Caco-2 (cell line): Measurements from ENCODE around the gene IGFL3. TPM values are rescaled to one million over a fixed set of nuclear protein-coding genes. Genes with fewer than 3 reads are reported as not detected.

Experiments used
- BruUV-seq: library from RNA; stranded (reverse); fragments of 400-500 nt; replicated peaks from 2 replicates; lab custom pipeline; 2021; lab: Mats Ljungman, UMichigan
- CTCF ChIA-PET: fragments of 300-600 bp; sonication (Branson Sonifier 250); formaldehyde crosslinking; loops from one replicate; lab custom pipeline; 2022; ENCODE audit warnings: antibody characterized with exemption; lab: Charles Lee
- POLR2A ChIA-PET: fragments of 300-600 bp; sonication (Branson Sonifier 250); formaldehyde crosslinking; loops from one replicate; lab custom pipeline; 2022; ENCODE audit warnings: antibody characterized with exemption; lab: Charles Lee
- DNase-seq, 2 experiments: peaks; one replicate each; pipeline versions ENCODE4 v3.0.0 to v3.0.0-alpha.2; 2020 to 2022
- H3K27me3 ChIP-seq: replicated peaks from 2 replicates; pipeline ENCODE4 v1.6.0; 2011; ENCODE audit warnings: low read length; ENCODE audit not compliant: control insufficient read depth, insufficient read depth
- H3K36me3 ChIP-seq: 2 replicates; pipeline ENCODE4 v1.5.1; 2011; ENCODE audit warnings: low read length; ENCODE audit not compliant: control insufficient read depth, insufficient read depth
- H3K4me1 ChIP-seq: fragments of 250-450 bp; sonication (Bioruptor Pico); 2 replicates; pipeline ENCODE4 v1.5.1; 2020; ENCODE audit warnings: mild to moderate bottlenecking
- H3K4me3 ChIP-seq: 2 replicates; pipeline ENCODE4 v1.5.1; 2011; ENCODE audit warnings: low read depth, mild to moderate bottlenecking, control low read depth, low read length
- H3K9me3 ChIP-seq: fragments of 250-450 bp; sonication (Bioruptor Pico); 2 replicates; pipeline ENCODE4 v1.5.1; 2020; ENCODE audit warnings: mild to moderate bottlenecking, moderate library complexity
- H3K27ac Mint-ChIP-seq: one replicate; pipeline ENCODE4 v1.8.0; 2022; ENCODE audit warnings: mixed read lengths; ENCODE audit not compliant: unreplicated experiment
- H3K27me3 Mint-ChIP-seq: one replicate; pipeline ENCODE4 v1.8.0; 2022; ENCODE audit warnings: mixed read lengths; ENCODE audit not compliant: insufficient read depth, unreplicated experiment
- H3K36me3 Mint-ChIP-seq: one replicate; pipeline ENCODE4 v1.8.0; 2022; ENCODE audit warnings: mild to moderate bottlenecking, mixed read lengths; ENCODE audit not compliant: insufficient read depth, unreplicated experiment
- H3K4me1 Mint-ChIP-seq: one replicate; pipeline ENCODE4 v1.8.0; 2022; ENCODE audit warnings: low read depth, mixed read lengths; ENCODE audit not compliant: unreplicated experiment
- H3K4me3 Mint-ChIP-seq: one replicate; pipeline ENCODE4 v1.8.0; 2022; ENCODE audit warnings: mild to moderate bottlenecking, moderate library complexity, mixed read lengths; ENCODE audit not compliant: unreplicated experiment
- H3K9me3 Mint-ChIP-seq: one replicate; pipeline ENCODE4 v1.8.0; 2022; ENCODE audit warnings: mixed read lengths; ENCODE audit not compliant: unreplicated experiment
- CTCF ChIP-seq, 2 experiments: fragments of 200-600 bp in 1 of 2; IDR thresholded peaks; 1 replicate in 1 of 2; 2 replicates in 1 of 2; pipeline versions ENCODE4 v1.5.1 to v1.8.0; 2011 to 2022; ENCODE audit warnings: antibody characterized with exemption in 1 of 2, control low read depth in 1 of 2, inconsistent platforms in 1 of 2, low read depth in 1 of 2, low read length in 1 of 2, mild to moderate bottlenecking in 1 of 2, moderate library complexity in 1 of 2; ENCODE audit not compliant: insufficient read depth in 1 of 2, severe bottlenecking in 1 of 2, unreplicated experiment in 1 of 2
- intact Hi-C: fragments of 100-400 bp; cut with micrococcal nuclease; formaldehyde crosslinking; loops from one replicate; pipeline ENCODE4 v1.10.0; 2022; ENCODE audit not compliant: unreplicated experiment
- total RNA-seq: library from RNA; stranded (reverse); gene quantifications from 2 replicates; pipeline ENCODE4 v1.2.3, GENCODE V29; 2022

Gene IGFL3
- total RNA-seq, 1 experiment from 2014 or later: not detected

- ChIA-PET POLR2A (interaction anchor here (1.3 kb wide), 1 partner anchor 48 kb away, joined by 4 read pairs; no protein-coding TSS in a partner anchor), CTCF (interaction anchor here (0.6 to 4.7 kb wide), 19 partner anchors 8 to 259 kb away, joined by 3 to 156 read pairs (median 7); partner anchors contain the start of genes IGFL2, IGFL4 and PGLYRP1)
- no peaks in the 10 kb centered on the region for H3K36me3 ChIP-seq
- H3K4me3 Mint-ChIP-seq: peak overlapping the region; percentile 86
- DNase-seq: no peak
- peak; percentile 20 to 47 for TF ChIP-seq CTCF (IDR thresholded peaks at IDR 0.05; ENCODE audit: insufficient read depth in 1 of 2, low read depth in 1 of 2, low read length in 1 of 2, severe bottlenecking in 1 of 2, unreplicated experiment in 1 of 2)
- BruUV-seq: TSS peak; percentile 58
- intact Hi-C loops: no loop called here
- no peaks in the 10 kb centered on the region for H3K27me3 Mint-ChIP-seq
- H3K4me1 Mint-ChIP-seq: peaks cover 22% of the 10 kb centered on the region
- H3K36me3 Mint-ChIP-seq: peaks cover 7% of the 10 kb centered on the region
- peak overlapping the region; percentile 57 for H3K27ac Mint-ChIP-seq
- no peaks in the 10 kb centered on the region for H3K9me3 ChIP-seq
- H3K4me1 ChIP-seq: no peaks in the 10 kb centered on the region; the same call in 1 of the 2 replicates
- no peaks in the 10 kb centered on the region for H3K9me3 Mint-ChIP-seq
- H3K27me3 ChIP-seq: no peaks in the 10 kb centered on the region
- H3K4me3 ChIP-seq: peak overlapping the region; percentile 53
Measured at GRCh38 chr19:46076031-46076880, 48.2 kb downstream of the IGFL3 start.

DNA sequence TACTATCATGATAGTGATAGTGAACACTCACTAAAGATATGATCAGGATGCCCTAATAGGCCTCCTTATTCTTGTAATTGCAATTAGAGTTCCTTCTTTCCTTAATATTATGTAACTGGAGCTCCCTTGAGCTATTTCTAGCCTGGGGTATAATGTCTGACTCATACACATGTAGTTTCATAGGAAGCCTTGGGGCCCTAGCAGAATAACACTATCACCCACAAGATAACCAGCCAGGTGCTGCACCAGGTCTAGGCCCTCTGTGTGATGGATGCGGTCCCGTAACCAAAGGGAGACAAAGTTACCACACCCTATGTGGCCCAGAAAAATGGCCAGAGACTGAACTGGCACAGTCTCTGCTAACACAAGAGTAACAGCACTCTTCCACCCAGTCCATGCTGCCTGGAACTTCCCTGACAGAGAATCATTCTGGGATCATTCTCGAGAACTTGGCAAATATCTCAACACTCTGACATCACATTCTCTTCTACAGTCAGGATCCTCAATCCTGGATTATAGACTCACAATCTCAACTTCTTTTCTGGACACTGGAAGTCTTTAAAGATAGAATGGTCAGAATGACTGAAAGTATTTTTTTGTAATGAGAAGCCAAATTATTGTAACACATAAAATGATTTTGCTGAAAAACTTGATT lies 51.1 kb downstream of the IGFL3 start:
- no peak overlapping the region for H3K4me3 Mint-ChIP-seq
- no peaks in the 10 kb centered on the region for H3K27me3 ChIP-seq
- H3K36me3 ChIP-seq: no peaks in the 10 kb centered on the region
- POLR2A ChIA-PET: no interaction called here
- DNase-seq: no peak
- TF ChIP-seq CTCF (IDR thresholded peaks at IDR 0.05; ENCODE audit: insufficient read depth in 1 of 2, low read depth in 1 of 2, low read length in 1 of 2, severe bottlenecking in 1 of 2, unreplicated experiment in 1 of 2): no peak
- no TSS peak for BruUV-seq
- peaks cover 34% of the 10 kb centered on the region for H3K4me1 Mint-ChIP-seq
- peaks cover 7% of the 10 kb centered on the region for H3K36me3 Mint-ChIP-seq
- H3K27ac Mint-ChIP-seq: no peak overlapping the region
- H3K4me1 ChIP-seq: peaks cover 24% of the 10 kb centered on the region
- H3K27me3 Mint-ChIP-seq: no peaks in the 10 kb centered on the region
- H3K4me3 ChIP-seq: no peak overlapping the region
- no peaks in the 10 kb centered on the region for H3K9me3 Mint-ChIP-seq
- CTCF ChIA-PET: interaction anchor here (1.7 kb wide), 1 partner anchor 45 kb away, joined by 5 read pairs; no protein-coding TSS in a partner anchor
- H3K9me3 ChIP-seq: no peaks in the 10 kb centered on the region
- intact Hi-C loops: no loop called here

Other genes starting within 250 kb of the IGFL3 start
- gene IRF2BP1, start 238.5 kb downstream of the IGFL3 start, total RNA-seq: 27.6 and 29.2 TPM in 2 replicates
- 15.8 and 18.1 TPM in 2 replicates for gene MYPOP, start 222.1 kb downstream of the IGFL3 start, total RNA-seq
- gene NANOS2, start 209.9 kb downstream of the IGFL3 start, total RNA-seq: not detected in 2 replicates
- 0.05 TPM in 1 of 2 replicates, not detected in the other for gene NOVA2, start 150.8 kb downstream of the IGFL3 start, total RNA-seq
- gene CCDC61, start 129.2 kb downstream of the IGFL3 start, total RNA-seq: 17.1 and 21.1 TPM in 2 replicates
- not detected in 2 replicates for gene PGLYRP1, start 101.6 kb downstream of the IGFL3 start, total RNA-seq
- gene IGFL4, start 83.7 kb downstream of the IGFL3 start, total RNA-seq: 3.9 and 4.4 TPM in 2 replicates
- 57.7 and 64.7 TPM in 2 replicates for gene IGFL2, start 23.6 kb upstream of the IGFL3 start, total RNA-seq
- gene IGFL1, start 105.1 kb upstream of the IGFL3 start, total RNA-seq: not detected in 2 replicates
- gene HIF3A, start 172.4 kb upstream of the IGFL3 start, total RNA-seq: 5.2 and 5.4 TPM in 2 replicates
- gene PPP5C, start 222.4 kb upstream of the IGFL3 start, total RNA-seq: 120 and 130 TPM in 2 replicates